Measurements from ENCODE around the gene RRP1. TPM values are rescaled to one million over a fixed set of nuclear protein-coding genes. Genes with fewer than 3 reads are reported as not detected.
"Not testable (repeated sequence)": the region's sequence is repeated elsewhere in the genome, so short reads cannot be mapped to it uniquely, and the experiment has no call there.

RRP1 gene
- polyA plus RNA-seq, 1 donor: 20.3 TPM

DNA sequence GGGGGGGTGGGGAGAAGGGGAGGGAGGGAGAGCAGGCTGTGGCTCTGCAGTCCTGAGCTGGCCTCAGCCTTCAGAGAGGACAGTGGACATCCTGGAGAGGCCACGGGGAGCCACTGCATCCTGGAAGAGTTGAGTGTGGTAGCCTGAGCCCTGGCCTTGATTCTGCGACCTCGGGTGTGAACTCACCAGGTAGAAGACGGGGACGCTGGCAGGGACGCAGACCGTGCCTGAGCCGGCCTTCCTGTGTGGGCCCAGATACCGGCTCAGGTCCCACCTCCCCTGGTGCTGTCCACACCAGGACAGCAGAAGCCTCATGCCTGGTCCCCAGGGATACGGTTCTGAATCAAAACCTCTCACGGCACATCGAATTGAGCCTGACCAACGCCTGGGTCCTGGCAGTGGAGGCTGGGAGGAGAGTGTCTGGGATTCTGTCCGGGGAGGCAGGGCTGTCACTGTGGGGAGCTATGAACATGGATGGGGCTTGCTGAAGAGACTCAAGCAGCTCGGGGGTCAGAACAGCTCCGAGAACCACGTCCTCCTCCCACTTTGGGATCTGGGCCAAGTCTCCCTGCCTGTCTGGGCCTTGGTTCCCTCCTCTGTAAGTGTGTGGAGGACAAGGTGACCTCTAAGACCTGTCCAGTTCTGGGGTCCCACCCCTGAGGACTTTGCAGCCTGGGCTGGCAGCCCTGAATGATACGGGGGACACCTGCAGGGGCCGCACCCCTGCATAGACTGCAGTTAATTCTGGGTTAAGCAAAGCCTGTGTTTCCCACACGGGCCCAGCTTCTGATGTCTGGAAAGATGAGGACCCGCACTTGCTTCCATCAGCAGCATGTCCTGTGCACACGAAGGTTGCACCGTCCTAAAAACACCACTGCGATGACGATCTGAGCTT lies 30.4 kb downstream of the RRP1 start:
- DNase-seq: no peak

DNA sequence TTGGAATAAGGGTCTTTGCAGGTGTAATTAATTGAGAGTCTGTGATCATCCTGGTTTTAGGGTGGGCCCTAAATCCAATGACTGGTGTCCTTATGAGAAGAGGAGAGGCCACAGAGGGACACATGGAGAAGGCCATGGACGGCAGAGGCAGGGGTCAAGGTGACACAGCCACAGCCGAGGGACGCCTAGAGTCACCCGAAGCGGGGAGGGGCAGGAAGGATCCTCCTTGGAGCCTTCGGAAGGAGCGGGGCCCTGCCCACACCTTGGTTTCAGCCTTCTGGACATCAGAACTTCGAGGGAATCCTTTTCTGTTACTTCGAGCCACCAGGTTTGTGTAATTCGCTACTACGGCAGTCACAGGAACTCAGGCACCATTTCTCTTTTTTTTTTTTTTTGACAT lies 31.1 kb downstream of the RRP1 start:
- DNase-seq: no peak

DNA sequence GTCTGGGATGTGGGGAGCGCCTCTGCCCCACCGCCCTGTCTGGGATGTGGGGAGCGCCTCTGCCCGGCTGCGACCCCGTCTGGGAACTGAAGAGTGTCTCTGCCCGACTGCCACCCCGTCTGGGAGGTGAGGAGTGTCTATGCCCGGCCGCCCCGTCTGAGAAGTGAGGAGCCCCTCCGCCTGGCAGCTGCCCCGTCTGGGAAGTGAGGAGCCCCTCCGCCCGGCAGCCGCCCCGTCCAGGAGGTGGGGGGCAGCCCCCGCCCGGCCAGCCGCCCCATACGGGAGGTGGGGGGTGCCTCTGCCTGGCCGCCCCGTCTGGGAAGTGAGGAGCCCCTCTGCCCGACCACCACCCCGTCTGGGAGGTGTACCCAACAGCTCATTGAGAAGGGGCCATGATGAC lies 32.8 kb downstream of the RRP1 start:
- DNase-seq: not testable (repeated sequence)

DNA sequence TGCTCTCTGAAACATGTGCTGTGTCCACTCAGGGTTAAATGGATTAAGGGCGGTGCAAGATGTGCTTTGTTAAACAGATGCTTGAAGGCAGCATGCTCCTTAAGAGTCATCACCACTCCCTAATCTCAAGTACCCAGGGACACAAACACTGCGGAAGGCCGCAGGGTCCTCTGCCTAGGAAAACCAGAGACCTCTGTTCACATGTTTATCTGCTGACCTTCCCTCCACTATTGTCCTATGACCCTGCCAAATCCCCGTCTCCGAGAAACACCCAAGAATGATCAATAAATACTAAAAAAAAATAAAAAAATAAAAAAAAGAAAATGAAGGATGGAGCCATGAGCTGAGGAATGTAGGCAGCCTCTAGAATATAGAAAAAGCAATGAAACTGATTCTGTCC lies 33.4 kb downstream of the RRP1 start:
- not testable (repeated sequence) for DNase-seq

DNA sequence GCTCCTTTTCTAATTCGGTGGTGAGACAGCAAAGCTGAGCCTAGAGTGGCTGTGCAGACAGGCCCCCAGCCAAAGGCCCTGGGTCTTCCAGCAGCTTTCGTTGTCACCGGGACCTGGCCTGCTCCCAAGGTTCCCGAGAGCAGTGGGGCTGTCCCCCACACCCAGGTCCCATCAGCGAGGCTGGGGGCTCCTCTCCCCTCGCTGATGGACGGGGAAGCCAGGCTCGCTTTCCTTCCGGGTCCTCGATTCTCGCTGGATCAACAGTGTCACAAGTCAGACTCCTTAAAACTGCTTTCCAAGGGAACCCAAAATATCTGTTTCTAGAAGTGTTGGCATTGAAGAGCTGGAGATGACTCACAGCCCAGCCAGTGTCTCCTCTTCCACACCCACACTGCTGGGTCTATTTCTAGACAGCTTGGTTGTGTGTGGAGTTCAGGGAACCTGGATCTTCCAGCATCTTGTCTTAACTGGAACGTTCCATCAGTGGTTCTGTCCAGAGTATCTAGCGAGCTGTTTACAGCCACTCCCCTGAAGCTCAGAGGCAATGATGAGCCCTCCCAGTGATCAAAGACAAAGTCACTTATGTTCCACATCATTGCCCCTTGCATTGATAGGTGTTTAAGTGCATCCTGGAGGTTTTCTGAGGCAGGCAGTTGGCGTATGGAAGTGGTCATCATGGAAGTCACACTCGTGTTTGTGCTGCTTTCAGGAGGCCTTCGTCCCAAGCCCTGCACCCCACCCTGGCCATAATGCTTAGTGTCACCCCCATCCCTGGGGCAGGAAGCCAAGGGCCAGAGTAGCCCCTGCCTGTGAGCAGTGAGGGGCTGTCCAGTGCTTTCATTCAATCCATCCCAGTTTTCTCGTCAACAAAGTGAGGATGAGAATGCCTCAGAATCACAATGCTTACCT lies 35.2 kb downstream of the RRP1 start:
- no peak for DNase-seq

DNA sequence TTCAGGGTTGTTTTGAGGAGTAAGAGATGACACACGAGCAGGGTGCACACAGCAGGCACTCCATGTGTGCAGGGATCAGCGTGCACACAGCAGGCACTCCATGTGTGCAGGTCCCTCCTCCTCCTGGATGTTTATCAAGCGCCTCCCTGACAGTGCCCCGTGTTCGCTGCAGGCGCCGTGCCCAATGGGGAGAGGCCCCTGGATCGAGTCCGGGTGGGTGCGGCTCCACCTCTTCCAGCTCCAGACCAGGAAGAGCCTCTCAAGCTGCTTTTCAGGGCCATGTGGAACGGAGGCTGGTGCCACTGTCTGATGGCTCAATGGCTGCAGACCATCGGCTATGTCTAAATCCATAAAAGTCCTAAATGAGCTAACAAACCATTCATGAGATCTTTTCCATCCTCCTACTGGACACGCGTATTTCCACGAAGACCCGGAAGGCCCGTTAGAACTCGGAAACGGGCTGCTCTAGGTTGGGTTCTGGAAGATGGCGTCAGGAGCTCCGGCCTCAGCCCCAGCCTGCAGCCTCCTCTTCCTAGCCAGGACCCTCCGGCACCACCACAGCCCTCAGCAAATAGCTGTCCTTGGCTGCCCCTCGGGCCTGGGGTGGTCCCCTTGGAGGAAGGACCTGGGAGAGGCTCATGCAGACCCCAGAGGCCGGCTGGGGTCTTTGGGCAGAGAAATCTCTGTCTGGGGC lies 36.0 kb downstream of the RRP1 start:
- DNase-seq: no peak

DNA sequence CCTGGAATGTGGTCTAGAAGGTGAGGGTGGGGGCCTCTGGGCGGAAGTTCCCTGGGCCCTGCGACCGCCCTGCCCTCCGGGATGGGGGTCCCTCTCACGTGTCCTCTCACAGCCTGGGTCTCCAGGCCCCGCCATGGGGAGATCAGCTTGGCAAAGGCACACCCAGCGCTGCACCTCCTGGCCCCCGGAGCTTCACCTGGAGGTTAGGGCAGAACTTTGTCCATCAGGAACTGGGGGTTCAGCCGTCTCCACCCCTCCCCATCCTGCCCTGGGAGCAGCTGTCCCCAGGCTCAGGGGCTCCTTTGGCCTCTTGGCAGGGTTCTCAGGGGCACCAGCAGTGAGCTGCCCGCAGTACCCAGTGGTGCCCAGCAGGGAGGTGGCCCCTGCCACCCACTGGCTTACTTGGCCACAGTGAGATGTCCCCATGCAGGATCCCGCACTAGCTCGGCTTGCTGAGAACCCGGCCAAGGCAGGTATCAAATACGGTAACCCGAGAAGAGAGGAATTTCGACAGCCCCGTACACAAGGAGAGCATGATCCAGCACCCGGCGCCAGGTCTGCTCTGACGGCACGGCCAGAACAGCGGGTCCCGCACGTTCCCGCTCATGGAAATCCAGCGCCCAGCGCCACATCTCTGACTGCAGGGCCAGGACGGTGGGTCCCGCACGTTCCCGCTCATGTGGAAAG lies 36.7 kb downstream of the RRP1 start:
- DNase-seq: no peak

DNA sequence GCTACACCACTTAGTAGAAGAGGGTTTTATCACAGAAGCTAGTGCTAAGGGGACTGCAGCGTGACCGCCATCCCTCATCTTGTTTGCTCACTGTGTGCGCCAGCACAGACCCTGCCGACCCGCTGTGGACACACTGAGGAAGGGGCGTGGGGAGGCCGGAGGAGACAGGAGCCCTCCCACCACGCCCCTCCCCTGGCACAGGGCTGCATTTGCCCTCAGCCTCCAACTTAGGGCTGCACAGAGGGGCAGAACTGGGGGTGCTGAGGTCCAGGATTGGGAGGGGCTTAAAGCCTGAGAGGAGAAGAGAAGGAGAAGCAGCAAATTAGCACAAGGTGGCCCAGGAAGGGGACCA lies 37.2 kb downstream of the RRP1 start:
- no peak for DNase-seq

DNA sequence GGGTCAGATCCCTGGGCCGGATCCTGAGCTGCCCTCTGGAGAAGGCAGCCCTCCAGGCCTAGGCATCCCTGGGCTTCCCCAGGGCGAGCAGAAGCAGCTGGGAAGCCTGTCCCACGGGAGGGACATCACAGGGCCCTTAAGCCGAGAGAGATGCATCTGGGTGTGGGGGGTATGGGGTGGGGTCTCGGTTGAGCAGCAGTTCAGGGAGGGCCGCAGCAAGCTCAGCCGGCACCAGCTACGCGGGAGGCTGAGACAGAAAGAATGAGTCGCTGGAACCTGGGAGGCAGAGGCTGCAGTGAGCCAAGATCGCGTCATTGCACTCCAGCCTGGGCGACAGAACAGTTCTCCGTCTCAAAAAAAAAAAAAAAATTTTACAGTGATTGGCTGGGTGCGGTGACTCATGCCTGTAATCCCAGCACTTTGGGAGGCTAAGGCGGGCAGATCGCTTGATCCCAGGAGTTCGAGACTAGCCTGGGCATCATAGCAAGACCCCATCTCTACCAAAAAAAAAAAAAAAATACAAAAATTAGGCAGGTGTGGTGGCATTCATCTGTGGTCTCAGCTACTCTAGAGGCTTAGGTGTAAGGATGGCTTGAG lies 37.7 kb downstream of the RRP1 start:
- DNase-seq: no peak

DNA sequence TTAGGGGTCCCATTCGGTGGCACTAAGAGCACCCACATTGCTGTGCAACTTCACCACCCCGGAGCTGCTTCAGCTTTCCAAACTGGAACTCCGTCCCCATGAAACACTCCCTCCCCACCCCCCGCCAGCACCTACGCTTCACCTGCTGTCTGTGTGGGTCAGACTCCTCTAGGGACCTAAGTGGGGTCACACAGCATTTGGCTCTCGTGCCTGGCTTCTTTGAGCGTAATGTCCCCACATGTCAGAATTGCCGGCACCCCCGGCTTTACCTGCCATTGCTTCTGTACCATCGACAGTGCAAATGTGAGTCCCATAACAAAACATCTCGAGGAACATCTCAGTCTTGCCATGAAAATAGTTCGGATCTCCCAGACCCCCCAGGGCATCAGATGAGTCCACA lies 39.8 kb downstream of the RRP1 start:
- no peak for DNase-seq

DNA sequence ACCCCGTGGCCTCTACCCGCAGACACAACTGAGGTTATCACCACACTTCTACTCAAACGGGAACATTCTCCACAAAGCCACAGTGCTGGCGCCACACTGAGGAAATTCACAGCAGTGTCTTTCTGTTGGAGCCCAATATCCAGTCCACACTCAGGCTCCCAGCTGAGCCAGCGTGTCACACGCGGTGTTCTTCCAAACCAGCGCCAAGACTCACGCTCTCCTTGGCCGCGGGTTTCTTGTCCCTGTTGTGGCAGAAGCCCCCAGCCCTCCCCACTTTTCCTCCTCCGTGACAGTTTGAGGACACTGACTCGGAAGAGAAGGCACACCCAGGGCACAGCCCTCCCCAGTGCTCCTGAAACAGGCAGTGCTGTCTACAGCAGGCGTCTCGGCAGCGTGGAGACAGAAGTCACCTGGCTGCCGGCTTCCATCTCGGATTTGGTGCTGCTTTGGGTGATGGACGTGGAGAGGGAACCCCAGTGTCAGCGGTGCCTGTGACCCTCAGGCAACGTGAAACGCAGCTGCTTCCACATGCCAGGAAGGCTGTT lies 40.3 kb downstream of the RRP1 start:
- DNase-seq: no peak

DNA sequence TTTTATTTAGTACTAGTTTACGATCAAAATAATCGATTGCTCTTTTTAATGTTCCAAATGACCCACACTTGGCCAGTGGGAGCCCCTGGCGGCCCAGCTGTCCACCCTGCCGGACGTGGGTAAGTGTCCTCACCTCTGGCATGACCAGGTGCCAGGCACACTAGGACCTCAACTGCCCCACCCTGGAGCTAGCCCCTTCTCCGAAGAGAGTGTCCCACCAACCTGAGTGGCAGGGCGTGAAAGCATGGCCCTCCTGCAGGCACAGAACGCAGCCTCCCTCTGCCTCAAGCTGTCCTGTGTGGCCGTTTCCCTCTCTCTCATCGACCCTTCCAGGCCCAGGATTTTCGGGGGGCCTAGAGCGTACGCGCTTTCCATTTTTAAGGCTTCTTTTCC lies 42.8 kb downstream of the RRP1 start:
- DNase-seq: no peak

DNA sequence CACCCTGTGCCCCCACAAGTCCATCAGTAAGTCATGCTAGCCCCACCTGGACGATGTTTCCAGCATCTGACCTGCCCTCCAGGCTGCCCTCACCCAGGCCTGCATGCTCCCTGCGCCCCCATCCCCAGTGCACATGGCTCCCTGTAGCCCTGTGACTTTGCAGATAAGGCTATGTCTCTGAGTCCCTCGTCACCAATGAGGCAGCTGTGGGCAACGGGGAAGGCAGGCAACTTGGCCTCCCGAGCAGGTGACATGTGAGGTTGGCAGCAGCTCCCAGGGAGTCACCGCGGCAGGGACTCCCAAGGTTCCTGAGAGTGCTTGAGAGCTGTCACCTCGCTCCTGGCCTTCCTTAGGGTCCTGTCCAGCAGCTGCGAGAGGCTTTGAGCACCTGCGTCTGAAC lies 43.3 kb downstream of the RRP1 start:
- no peak for DNase-seq

DNA sequence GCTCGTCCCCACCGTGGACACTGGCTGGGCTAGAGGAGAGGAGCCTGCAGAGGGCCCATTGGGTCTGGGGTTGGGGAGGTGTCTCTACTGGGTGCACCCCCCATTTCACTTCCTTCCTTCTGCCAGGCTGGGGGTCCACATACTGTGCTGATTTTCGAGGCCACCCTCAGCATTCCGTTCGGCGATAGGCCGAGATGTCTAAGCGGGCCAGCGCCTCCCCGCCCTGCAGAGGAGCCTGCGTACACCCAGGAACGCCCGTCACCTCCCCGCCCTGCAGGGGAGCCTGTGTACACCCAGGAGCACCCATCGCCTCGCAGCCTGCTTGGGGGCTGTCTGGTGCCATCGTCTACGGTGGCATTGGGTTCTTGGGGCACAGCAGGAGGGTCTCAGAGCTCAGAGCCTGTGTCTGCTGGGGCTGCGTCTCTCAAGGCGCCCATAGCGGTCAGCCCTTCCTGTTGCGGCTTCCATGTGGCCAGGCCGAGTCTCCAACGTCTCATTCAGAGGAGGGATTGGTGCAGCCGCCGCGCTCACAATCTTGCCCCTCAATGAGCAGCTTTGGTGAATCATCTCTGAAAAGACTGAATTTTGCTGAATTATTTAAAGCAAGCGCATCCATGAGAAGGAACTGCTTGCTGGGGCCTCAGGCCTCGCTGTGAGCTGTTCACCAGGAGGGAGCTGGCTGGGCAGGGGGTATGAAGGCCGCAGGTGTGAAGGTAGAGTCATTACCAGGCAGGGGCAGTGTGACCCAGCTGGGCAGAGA lies 44.9 kb downstream of the RRP1 start:
- no peak for DNase-seq

DNA sequence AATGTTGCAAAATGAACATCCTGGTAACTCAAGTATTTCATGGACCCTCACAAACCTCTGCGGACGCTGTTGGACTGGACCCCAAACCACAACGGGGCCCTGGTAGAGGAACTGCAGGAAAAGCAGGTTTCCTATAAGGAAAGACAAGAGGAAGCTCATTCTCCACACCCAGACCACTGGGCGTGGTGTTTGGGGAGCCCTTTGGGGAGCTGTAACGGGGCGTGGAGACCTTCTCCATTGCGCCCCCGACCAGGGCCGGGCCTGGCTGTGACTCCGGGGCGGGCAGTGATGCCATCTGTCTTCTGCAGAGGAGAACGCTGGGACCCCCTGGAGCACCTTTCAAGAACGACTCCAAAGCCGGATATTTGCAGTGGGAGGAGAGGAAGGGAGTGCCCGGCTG lies 45.7 kb downstream of the RRP1 start:
- no peak for DNase-seq

DNA sequence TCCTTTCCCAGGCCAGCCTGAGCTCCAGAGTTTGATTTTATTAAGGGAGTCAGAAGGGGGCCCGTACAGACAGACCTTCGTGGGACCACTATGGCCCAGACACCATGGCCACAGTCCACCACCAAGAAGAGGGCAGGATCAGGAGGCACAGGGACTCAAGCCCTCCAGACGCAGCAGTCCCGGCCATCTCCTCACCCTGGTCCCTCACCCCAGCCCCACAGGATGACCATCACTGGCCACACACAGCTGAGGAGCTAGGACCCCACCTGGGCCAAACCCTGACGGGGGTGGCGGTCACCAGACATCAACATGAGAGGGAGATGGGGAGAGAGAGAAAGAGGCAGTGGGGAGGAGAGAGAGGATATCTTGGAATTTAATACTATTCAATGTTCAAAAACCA lies 46.5 kb downstream of the RRP1 start:
- DNase-seq: no peak

DNA sequence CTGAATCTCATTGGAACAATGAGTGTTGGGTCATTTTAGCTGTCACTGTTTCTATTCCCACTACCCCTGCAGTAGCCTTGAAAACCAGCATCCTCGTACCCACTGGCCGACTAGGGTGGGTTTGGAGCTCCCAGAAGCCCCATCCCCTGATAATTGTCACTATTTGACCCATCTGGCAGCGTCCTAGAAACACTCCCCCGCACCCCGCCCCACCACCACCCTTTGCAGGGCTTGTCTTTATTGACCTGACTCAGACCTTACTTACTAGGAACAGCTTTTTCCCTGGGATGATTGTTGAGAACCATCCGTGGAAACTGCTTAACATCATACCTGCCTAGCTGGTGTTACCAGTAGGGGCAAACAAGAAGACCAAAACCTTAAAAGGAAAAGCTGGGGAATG lies 47.2 kb downstream of the RRP1 start:
- no peak for DNase-seq

DNA sequence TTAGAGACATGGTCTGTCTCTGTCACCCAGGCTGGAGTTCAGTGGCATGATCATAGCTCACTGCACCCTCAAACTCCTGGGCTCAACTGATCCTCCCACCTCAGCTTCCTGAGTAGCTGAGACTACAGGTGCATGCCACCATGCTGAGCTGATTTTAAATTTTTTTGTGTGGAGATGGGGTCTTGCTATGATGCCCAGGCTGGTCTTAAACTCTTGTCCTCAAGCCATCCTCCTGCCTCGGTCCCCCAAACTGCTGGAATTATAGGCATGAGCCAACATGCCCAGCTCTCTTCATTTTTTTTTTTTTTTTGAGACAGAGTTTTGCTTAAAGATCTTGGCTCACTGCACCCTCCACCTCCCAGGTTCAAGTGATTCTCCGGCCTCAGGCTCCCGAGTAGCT lies 50.9 kb downstream of the RRP1 start:
- DNase-seq: no peak

DNA sequence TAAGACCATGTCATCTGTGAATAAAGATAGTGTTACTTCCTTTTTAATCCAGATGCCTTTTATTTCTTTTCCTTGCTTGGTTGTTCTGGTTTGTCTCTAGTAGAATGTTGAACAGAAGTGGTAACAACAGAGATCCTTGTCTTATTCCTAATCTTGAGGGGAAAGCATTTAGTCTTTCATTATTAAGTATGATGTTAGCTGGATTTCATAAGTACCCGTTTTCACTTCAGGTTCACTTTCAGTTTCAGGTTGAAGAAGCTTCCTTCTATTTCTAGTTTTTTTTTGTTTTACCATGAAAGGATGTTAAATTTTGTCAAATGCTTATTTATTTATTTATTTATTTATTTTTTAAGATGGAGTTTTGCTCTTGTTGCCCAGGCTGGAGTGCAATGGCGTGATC lies 53.4 kb downstream of the RRP1 start:
- no peak for DNase-seq

DNA sequence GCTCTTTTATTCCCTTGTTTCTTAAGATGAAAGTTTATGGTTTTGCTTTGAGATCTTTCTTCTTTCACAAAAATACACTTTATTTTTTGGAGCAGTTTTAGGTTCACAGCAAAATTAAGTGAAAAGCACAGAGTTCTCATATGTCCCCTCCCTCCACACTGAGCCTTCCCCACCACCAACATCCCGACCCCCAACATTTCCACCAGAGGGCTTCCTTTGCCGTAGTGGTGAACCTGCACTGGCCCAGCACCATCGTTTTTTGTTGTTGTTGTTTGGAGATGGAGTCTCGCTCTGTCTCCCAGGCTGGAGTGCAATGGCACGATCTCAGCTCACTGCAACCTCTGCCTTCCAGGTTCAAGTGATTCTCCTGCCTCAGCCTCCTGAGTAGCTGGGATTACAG lies 55.5 kb downstream of the RRP1 start:
- not testable (repeated sequence) for DNase-seq

DNA sequence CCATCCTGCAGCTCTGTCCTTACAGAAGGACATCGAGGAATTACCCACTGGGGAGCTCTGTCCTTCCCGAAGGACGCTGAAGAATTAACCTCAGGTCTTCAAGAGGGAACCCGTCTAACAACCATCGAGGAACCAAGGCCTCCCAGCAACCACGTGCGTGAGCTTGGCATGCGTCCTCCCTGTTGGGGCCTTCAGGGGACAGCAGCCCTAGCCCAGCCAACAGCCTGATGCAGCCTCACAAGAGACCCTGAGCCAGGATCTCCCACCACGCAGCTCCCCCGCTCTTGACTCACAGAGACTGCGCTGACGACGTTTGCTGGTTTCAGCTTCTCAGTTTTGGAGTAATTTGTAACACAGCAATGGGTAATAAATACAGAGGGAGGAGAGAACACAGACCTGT lies 56.0 kb downstream of the RRP1 start:
- DNase-seq: no peak
